NT2/D1 (cell line): Measurements from ENCODE around the gene BCL2L12.

Source experiments
- YY1 ChIP-seq: IDR thresholded peaks from 2 replicates; pipeline ENCODE4 v1.6.1; 2011; ENCODE audit not compliant: insufficient read length, insufficient read depth
- ZNF274 ChIP-seq: IDR thresholded peaks from 2 replicates; pipeline ENCODE4 v1.6.1; 2011; ENCODE audit warnings: mild to moderate bottlenecking, low read depth, low read length

- TF ChIP-seq ZNF274, result no peak
- TF ChIP-seq YY1, result no peak
Measured at GRCh38 chr19:49641688-49642491, 23.8 kb upstream of the BCL2L12 start, which contains the start of gene SCAF1.
